Measurements from ENCODE around the gene PMPCA. TPM values are rescaled to one million over a fixed set of nuclear protein-coding genes. Genes with fewer than 3 reads are reported as not detected.

Gene PMPCA, protein sequence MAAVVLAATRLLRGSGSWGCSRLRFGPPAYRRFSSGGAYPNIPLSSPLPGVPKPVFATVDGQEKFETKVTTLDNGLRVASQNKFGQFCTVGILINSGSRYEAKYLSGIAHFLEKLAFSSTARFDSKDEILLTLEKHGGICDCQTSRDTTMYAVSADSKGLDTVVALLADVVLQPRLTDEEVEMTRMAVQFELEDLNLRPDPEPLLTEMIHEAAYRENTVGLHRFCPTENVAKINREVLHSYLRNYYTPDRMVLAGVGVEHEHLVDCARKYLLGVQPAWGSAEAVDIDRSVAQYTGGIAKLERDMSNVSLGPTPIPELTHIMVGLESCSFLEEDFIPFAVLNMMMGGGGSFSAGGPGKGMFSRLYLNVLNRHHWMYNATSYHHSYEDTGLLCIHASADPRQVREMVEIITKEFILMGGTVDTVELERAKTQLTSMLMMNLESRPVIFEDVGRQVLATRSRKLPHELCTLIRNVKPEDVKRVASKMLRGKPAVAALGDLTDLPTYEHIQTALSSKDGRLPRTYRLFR
- polyA plus RNA-seq (2012; rRNA removed), result 125 and 134 TPM in 2 replicates
- 89.7 and 105 TPM in 2 replicates for polyA plus RNA-seq (2012; cell fraction: cytosol; rRNA removed)
- polyA plus RNA-seq (2012; cell fraction: nucleus; rRNA removed), result 261 and 287 TPM in 2 replicates

- peak within 1 kb of the TSS; percentile 92 to 98 for H3K4me3 ChIP-seq (ENCODE audit: low read depth in 2 of 2, low read length in 1 of 2)
- H3K36me3 ChIP-seq (replicated peaks in 1 of 2; ENCODE audit: control insufficient read depth in 1 of 2, insufficient read depth in 2 of 2, low read length in 1 of 2), result peaks cover 29 to 52% of the 10 kb centered on the region in 2 experiments
- no peaks in the 10 kb centered on the region for H3K9me2 ChIP-seq
- peaks cover 7% of the 10 kb centered on the region for H4K20me1 ChIP-seq (ENCODE audit: insufficient read depth)
- peak; percentile 99 for DNase-seq
- H3K9me3 ChIP-seq, result no peaks in the 10 kb centered on the region
- H3K4me1 ChIP-seq (ENCODE audit: control insufficient read depth in 1 of 2, insufficient read depth in 2 of 2, low read depth in 1 of 2, low read length in 1 of 2), result peaks cover 16 to 24% of the 10 kb centered on the region in 2 experiments
- H2AFZ ChIP-seq (ENCODE audit: low read depth), result 0 out of 2 replicates have a peak within 1 kb of the TSS, but pooled peaks have one; percentile 79
- H3K4me2 ChIP-seq, result peak within 1 kb of the TSS; percentile 99
- ChIA-PET CTCF (interaction anchor here (1.0 to 3.6 kb wide), 6 partner anchors 10 to 46 kb away, joined by 3 to 26 read pairs (median 6); partner anchors contain the start of genes DNLZ and SNAPC4), POLR2A (interaction anchor here (1.1 to 1.4 kb wide), 2 partner anchors 47 to 84 kb away, joined by 3 to 5 read pairs; partner anchors contain the start of gene DNLZ)
- H3K9ac ChIP-seq, result peak within 1 kb of the TSS; percentile 88
- H3K79me2 ChIP-seq (ENCODE audit: insufficient read depth), result peaks cover 71% of the 10 kb centered on the region
- H3K27me3 ChIP-seq (ENCODE audit: insufficient read depth), result no peaks in the 10 kb centered on the region
- H3F3A ChIP-seq (replicated peaks; ENCODE audit: insufficient read depth), result peaks cover 6% of the 10 kb centered on the region
- WGBS (ENCODE audit: low lambda C conversion rate), result under 1% methylated on average over 49 of the region's 83 CpGs
- H3K27ac ChIP-seq (ENCODE audit: low read depth in 2 of 2, low read length in 1 of 2), result peak within 1 kb of the TSS; percentile 62 to 67; a peak in 3 of 4 replicates
- peak; percentile 58 for TF ChIP-seq REST (IDR thresholded peaks at IDR 0.05; ENCODE audit: low read depth, low read length)
- no peak for TF ChIP-seq JUND (IDR thresholded peaks at IDR 0.05)
- TF ChIP-seq TCF12 (IDR thresholded peaks at IDR 0.05), result no peak
- no peak for TF ChIP-seq RAD21 (IDR thresholded peaks at IDR 0.05; ENCODE audit: low read length)
- TF ChIP-seq, protein P1, sequence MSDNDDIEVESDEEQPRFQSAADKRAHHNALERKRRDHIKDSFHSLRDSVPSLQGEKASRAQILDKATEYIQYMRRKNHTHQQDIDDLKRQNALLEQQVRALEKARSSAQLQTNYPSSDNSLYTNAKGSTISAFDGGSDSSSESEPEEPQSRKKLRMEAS (IDR thresholded peaks at IDR 0.05; ENCODE audit: low read depth), result peak; percentile 95
- TF ChIP-seq NFIC (IDR thresholded peaks at IDR 0.05; ENCODE audit: borderline replicate concordance), result no peak
- no peak for TF ChIP-seq RFX5 (IDR thresholded peaks at IDR 0.05; ENCODE audit: low read length)
- TF ChIP-seq SIN3A (IDR thresholded peaks at IDR 0.05; ENCODE audit: borderline replicate concordance, low read depth, low read length), result peak; percentile 76; the same call in 1 of the 2 replicates
- no peak for TF ChIP-seq EP300 (IDR thresholded peaks at IDR 0.05; ENCODE audit: borderline replicate concordance in 1 of 2, low read depth in 1 of 2, low read length in 1 of 2)
- peak; percentile 80 for TF ChIP-seq CHD2 (IDR thresholded peaks at IDR 0.05; ENCODE audit: low read length, partially characterized antibody)
- TF ChIP-seq EZH2phosphoT487 (IDR thresholded peaks at IDR 0.05; ENCODE audit: borderline replicate concordance, low read depth), result no peak
- TF ChIP-seq FOSL2 (IDR thresholded peaks at IDR 0.05; ENCODE audit: borderline replicate concordance, low read depth), result no peak
- no peak for TF ChIP-seq USF2 (IDR thresholded peaks at IDR 0.05; ENCODE audit: borderline replicate concordance, low read depth, low read length)
- TF ChIP-seq USF1 (IDR thresholded peaks at IDR 0.05; ENCODE audit: borderline replicate concordance, low read depth), result no peak
- TF ChIP-seq MEF2A (IDR thresholded peaks at IDR 0.05; ENCODE audit: borderline replicate concordance, low read depth), result no peak
- TF ChIP-seq FOXM1 (IDR thresholded peaks at IDR 0.05; ENCODE audit: low read depth), result no peak
- TF ChIP-seq RXRA (IDR thresholded peaks at IDR 0.05; ENCODE audit: borderline replicate concordance, low read depth), result no peak
- no peak for TF ChIP-seq NRF1 (IDR thresholded peaks at IDR 0.05; ENCODE audit: low read depth, low read length)
- TF ChIP-seq TEAD4 (IDR thresholded peaks at IDR 0.05; ENCODE audit: borderline replicate concordance, insufficient read depth), result no peak
- peak; percentile 97 for TF ChIP-seq YY1 (IDR thresholded peaks at IDR 0.05; ENCODE audit: low read depth)
- peak; percentile 96 for TF ChIP-seq POLR2AphosphoS5 (IDR thresholded peaks at IDR 0.05; ENCODE audit: low read depth, low read length)
- TF ChIP-seq RCOR1 (IDR thresholded peaks at IDR 0.05; ENCODE audit: low read length), result no peak
- no peak for TF ChIP-seq SMC3 (IDR thresholded peaks at IDR 0.05; ENCODE audit: low read depth, low read length)
- peak; percentile 91 for TF ChIP-seq GABPA (IDR thresholded peaks at IDR 0.05; ENCODE audit: low read depth)
- TF ChIP-seq, protein P2, sequence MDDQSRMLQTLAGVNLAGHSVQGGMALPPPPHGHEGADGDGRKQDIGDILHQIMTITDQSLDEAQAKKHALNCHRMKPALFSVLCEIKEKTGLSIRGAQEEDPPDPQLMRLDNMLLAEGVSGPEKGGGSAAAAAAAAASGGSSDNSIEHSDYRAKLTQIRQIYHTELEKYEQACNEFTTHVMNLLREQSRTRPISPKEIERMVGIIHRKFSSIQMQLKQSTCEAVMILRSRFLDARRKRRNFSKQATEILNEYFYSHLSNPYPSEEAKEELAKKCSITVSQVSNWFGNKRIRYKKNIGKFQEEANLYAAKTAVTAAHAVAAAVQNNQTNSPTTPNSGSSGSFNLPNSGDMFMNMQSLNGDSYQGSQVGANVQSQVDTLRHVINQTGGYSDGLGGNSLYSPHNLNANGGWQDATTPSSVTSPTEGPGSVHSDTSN (IDR thresholded peaks at IDR 0.05), result no peak
These were observed at the start of gene PMPCA, which contains the start of gene ENTR1 for GRCh38 chr9:136410500-136411287. TSS of gene PMPCA (plus strand) at chr9:136410658. CDS start at chr9:136410669, 11 bp downstream. TSS of gene ENTR1 (minus strand) at chr9:136410614. CDS start at chr9:136410397, 217 bp downstream.

Data from SK-N-SH (cell line).